GM21576 (cell line): ENCODE results near the gene BMPR1A.

Source experiments
- ATAC-seq: cut with Tn5 transposase; IDR thresholded peaks from one replicate; pipeline ENCODE4 v1.9.1; 2021; ENCODE audit warnings: mild to moderate bottlenecking, moderate library complexity; ENCODE audit not compliant: unreplicated experiment

The BMPR1A gene

DNA sequence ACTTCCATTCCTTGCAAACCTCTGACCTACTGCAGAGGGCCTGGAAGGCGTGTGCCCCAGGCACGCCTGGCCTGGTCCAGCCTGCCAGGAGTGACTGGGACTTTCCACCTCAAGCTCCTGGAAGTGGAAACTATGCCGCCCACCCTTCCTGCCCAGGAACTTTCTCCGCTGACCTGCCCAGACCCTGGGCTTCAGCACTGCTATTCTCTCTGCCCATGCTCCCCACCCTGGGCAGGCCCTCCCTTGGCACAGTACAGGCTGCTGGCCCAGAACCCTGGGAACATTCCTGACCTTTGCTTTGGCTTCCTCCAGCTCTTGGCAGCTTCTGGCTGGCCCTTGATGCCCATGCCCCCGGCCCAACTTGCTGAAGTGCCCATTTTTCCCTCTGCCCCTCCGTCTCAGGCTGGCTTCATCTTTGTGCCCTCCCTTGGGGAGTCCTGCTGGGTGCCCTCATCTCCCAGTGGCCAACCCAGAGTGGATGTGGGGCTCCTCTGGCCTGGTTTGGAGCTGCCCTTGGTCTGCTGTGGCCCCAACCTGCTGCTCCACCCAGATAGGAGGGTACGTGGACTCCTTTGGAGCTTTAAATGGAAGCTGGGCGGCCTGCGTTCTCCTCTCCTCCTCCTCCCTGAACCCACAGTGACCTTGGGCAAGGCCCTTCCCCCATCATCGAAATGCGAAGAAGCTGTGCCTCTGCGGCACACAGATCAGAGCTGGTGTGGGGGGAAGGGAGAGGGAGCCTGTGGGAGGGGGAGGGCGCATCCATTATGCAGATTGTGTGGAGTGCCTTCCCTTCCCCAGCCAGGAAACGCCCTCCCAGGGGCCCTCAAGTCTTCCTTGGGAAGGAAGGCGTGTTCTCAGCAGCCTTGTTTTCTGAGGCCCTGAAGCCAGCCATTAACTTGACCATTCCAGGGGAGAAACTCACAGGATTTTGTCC lies 197.6 kb downstream of the BMPR1A start:
- no peak for ATAC-seq

DNA sequence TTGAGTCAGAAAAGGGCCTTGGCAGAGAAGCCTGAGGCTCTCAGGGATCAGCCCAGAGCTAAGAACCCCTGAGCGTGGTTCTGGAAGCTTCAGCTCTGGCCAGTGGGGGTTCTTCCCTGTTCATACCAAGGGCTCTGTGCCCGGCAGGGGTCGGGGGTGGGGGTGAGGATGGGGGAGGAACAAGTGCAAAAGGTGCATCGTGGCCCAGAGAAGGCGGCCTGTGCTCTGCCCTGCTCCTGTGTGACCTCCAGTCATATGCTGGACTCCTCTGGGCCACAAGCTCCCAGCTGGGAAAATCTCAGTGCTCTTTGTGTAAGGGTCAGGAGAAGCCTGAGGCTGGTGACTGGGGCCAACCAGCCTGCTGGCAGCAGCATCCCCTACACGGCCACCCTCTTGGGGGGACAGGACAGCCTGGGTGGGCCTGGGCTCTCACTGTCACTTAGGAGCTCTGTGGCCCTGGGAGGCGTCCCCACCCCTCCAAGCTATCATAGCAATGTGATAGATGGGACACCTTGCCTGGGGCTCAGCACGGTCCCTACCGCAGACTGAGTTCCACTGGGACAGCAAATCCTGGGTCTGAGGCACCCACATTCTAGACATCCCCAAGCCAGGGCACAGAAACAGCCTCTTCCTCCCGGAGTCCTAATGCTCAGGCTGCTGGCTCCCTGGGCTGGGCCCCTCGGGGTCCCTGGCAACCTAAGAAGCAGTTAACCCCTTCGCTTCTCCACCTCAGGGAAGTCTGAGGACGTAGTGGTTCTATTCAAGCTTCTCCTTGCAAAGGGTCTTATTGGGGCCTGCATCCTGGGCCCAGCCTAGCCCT lies 198.5 kb downstream of the BMPR1A start:
- ATAC-seq = no peak

DNA sequence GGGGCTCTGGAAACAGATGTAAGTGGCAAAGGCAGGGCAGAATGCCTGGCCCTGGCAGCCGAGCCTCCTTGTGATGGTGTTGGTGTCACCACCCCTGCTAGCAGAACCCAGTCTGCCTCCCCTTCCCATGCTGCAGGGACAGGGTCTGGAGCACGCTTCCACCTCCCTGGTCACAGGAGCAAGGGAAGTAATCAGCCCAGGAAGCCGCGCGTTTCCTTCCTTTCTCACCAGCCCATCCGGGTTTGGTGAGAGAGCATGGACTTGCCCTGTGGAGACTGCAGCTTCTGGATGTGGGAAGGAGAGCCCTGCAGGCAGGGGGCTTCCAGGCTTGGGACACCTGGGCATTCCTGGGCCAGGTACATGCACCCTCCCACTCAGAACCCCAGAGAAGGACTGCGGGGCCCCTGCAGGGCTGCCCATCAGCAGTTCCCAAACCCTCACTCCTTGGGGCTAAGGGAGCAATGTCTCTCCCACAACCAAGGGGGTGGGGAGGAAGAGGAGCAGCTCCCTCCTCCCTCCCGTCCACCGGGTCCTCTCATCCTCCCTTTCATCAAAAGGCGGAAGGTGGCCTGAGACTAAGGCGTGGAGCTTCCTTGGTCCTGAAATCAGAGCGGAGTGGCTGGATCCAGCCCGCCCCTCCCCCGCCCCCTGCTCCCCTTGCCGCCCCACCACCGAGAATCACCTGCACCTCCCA lies 199.2 kb downstream of the BMPR1A start:
- no peak for ATAC-seq

DNA sequence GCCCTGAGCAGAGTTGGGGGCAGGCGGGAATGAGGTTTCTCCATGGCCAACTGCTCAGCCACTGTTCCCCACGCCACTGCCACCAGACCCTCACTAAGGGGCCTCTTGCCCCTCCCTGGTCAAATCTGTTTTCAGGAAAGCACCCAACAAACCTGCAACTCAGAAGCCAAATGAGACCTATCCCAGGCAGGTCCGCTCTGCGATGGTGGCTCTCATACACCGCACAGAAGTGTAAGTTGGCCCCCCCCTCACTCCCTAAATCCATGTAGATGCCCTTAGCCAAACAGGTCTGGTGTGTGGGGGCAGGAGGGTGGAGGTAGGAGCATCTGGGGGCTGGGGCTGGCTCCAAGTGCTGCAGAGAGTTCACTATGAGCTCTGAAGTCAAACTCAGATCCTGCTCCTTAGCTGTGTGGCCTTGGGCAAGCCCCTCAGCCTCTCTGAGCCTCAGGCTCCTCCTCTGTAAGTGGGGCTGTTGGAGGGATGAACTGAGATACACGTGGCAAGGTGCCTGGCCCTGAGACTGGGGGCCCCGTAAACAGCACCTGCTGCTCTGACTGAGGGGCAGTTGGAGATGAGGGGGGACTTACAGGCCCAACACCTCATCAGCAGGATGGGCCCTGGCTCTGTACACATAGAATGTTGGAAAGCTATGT lies 199.9 kb downstream of the BMPR1A start:
- no peak for ATAC-seq

DNA sequence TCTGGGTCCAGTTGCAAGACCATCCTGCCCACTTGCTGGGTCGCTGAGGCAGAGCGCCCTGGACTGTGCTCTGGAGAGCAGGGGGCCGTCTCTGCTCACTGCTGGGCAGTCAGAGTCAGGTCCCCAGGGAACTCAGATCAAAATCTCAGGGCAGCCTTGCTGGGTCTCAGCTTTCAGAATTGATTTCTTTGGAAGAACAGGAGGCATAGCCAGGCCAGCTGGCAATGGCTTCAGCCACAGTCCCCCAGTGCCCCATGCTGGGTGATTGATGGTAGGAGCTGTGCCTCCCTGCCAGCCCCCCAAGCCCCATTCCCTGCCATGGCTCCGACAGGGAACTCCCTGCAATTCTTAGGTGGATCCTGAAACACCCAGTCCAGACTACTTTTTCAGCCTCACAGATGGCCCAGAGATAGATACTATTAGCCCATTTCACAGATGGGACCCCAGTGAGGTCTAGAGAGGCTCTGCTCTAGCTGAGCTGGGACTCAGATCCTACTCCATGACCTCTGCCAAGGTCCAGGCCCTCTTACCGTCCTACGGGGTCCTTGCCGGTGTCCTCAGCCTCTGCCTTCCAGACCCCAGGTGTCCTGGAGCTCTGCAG lies 200.5 kb downstream of the BMPR1A start:
- ATAC-seq = no peak

DNA sequence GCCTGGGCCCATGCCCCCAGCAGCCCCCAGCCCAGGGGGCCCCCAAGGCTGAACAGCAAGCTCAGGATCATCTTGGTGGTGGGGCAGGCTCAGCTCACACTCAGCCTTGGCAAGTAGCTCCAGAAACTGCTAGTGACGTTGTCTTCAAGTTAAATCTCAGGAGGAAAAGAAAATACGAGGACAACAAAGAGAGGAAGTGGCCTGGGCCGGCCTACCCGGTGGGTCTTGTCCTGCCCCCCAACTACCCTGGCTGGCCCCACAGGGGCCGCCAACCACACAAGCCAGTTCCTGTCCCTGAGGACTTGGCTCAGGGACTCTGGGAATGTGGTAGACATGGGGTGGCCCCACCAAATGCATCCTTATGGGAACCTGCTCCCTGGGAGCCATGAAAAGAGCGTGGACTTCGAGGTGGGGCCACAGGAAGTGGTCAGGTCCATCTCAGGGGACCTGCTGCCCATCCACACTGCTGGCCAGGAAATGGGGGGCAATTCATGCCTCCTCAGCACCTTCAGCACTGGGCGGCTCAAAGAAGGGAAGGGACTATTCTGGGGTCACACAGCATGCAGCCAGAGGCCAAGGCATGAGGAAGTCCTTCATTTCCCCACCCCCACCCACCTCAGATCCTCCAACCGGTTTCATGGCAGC lies 201.2 kb downstream of the BMPR1A start, which contains the start of gene MMRN2:
Gene MMRN2 (minus strand): TSS at position 145 of the 645 bp plus-strand sequence. CDS start 74 bp downstream, at position 71.
- no peak for ATAC-seq

DNA sequence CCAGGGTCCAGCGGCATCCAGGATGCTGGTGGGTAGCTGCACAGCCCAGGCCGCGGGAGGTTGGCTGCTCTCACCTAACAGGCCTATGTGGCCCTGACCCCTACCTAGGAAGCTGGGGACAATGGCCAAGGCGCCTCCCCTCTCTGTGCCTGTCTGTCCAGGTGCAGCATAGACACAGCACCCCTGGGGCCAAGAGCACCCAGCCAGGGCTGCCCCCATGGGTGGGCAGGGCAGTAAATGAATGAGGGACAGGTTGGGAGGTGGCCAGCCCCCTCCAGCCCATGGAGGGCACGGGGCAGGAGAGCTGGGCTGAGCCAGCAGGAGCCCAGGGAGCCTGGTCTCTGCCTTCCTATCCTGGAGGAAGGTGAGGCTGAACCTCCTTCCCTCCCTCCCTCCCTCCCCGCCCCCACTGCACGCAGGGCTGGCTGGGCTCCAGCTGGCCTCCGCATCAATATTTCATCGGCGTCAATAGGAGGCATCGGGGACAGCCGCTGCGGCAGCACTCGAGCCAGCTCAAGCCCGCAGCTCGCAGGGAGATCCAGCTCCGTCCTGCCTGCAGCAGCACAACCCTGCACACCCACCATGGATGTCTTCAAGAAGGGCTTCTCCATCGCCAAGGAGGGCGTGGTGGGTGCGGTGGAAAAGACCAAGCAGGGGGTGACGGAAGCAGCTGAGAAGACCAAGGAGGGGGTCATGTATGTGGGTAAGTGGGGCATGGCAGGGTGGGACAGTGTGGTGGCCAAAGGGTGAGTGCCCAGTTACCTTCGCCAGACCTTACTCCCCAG lies 201.9 kb downstream of the BMPR1A start, which contains the start of gene SNCG:
Gene SNCG (plus strand): TSS at position 484 of the 785 bp plus-strand sequence. CDS start 99 bp downstream, at position 583.
- no peak for ATAC-seq

DNA sequence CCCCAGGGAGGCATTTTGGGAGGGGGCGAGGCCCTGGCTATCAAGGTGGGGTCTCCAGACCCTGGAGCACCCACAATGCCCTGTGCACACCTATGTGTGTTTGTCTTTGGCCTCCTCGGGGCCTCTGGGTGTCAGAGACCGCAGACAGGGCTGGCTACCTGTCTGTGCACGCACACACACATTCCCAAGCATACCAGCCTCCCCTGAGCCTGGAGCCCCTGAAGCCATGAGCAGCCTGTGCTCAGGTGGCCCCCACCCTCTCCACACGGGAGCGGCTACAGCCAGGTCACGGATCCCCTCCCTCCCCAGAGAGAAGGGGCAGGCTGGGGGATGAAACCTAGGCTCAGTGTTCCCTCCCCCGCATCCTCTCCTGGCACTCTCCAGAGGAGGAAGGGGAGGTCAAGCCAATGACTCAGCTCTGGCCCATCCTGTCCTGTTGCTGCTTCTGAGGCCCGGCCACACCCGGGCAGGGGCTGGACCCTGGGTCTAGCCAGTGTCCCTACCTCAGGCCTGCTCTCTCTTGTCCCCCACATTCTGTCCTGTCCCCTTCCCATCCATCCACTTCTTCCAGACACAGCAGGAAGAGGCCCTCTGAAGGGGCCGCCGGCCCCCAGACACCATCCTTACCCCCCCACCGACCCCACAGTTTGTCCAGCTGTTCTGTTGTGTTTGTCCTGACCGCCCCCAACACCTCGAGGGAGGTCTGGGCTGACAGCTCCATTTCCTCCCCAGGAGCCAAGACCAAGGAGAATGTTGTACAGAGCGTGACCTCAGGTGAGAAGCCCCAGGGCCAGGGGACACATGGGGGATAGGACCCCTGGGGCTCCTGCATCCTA lies 202.7 kb downstream of the BMPR1A start:
- no peak for ATAC-seq

DNA sequence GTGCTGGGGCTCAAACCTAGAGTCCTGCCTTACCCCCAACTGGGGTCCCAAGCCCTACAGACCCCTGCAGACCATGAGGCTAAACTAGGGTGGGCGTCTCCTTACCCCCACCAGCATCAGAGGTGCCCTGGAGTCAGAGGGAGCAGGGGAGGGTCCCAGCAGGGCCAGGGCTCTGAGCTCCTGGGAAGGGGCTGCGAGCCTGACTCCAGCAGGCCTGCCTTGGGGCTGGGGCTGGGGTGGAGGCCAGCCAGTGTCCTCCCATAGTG lies 203.3 kb downstream of the BMPR1A start:
- ATAC-seq = no peak

DNA sequence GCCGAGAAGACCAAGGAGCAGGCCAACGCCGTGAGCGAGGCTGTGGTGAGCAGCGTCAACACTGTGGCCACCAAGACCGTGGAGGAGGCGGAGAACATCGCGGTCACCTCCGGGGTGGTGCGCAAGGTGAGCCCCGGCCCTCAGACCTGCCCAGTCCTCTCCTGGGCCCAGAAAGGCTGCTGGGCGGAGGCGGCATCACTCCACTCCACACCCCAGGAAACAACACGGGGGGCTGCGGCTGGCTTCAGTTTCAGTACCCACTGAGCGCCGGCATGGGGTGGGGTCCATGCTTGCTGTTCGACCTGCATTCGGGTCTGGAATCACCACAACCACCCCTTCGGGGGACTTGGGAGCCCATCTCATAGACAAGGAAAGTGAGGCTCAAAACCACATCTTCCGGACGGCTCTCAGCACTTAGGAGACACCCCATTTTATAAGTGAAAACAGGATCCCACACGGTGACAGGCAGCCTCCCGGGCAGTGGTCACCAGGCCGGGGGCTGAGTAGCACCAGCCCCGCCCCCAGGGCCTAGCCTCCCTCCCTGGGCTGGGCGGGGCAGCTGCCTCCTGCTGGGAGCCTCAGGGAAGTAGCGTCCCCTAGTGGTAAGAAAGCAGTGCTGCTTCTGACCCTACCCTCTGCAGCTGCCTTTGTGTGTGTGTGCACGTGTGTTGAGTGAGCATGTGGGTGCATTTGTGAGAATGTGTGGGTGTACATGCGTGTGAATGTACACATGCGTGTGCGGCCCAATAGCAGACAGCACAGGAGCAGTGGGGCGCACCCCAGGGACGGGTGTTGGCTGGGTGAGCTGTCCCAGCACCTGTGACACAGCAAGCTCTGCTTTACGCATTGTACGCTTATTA lies 203.8 kb downstream of the BMPR1A start:
- ATAC-seq = peak; percentile 82

DNA sequence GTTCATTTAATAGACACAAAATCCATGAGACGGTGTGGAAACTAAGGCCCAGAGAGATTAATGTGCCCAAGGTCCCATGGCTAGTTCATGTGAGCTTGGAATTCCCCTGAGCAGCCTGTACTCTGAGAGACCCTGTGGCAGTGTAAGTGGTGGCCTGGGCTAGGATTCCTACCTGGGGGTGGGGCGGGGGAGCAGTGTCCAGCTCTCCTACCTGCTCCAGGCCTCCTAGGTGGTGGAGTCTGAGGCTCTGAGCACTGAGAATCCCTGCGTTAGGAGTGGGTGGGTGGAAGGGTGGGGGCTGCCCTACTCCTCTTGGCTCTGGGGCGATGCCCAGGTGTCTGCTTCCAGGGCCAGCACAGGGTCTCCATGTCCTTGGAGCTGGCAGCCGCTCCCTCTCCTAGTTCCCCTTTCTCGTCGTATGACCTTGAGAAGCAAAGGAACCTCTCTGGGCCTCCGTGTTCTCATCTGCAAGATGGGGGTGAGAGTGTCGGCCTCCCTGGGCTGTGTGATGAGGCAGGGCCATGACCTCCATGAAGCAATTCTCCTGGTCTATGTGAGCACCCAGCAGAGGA lies 204.5 kb downstream of the BMPR1A start:
- no peak for ATAC-seq

DNA sequence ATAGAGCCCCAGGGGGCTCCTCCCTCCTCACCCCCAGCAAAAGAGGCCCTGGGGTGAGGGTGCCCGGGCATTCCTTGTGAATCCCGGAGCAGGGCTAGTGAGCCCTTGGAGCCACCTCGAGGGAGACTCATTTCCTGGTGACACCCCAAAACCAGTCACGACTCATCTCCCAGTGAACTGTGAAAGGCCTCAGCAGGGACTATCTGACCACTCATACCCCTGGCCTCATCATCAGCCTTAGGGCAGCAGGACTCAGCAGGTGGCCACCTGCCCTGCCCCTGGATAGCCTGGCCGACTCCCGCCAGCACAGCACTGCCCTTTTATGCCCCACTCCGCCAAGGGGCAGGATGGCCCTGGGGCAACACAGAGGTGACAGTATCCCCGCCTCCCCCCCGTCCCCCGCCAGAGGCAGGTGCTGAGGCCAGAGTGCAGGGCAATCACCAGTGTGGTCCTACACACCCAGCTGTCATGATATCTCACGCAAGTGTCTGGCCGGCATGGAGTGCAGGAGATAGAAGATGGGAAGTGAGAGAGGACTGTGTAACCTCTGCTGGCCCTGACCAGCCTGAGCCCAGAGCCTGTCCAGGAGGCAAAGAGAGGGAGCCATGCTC lies 205.2 kb downstream of the BMPR1A start:
- ATAC-seq = no peak

DNA sequence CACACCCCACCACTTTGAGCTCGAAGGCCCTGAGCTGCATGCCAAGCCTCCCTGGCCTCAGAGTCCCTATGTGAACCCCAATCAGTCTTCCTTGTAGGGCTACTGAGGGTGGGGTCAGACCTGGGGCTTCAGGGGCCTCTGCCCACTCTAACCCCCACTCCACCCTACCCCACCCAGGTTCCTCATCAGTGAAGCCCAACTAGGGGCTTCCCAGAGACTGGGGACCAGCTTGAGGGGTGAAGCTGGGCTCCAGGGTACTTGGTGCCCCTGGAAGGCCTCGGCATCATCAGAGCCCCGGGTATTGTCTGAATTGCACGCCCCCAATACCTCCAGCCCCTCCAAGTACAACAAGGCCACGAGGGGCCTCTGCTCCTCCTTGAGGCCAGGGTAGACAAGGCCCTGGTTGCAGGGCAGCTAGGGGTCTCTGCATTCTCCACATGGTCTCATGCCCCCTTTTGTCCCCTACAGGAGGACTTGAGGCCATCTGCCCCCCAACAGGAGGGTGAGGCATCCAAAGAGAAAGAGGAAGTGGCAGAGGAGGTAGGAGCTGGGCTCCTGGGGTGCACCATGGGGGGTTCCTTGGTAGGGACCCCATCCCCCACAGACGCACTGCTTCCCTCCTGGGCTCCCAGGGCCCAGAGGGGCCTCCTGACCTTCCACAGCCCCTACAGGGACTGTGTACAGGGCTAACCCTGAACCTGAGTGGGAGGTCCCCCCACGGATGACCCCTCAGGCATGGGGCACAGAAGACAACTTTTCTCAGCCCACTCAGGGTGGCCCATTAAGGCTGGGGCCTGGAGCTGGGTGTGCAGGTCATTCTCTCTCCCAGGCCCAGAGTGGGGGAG lies 205.9 kb downstream of the BMPR1A start:
- ATAC-seq = no peak

DNA sequence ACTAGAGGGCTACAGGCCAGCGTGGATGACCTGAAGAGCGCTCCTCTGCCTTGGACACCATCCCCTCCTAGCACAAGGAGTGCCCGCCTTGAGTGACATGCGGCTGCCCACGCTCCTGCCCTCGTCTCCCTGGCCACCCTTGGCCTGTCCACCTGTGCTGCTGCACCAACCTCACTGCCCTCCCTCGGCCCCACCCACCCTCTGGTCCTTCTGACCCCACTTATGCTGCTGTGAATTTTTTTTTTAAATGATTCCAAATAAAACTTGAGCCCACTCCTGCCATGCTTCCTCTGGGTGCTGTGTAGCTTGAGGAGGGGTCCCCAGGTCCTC lies 206.5 kb downstream of the BMPR1A start:
- ATAC-seq = no peak

DNA sequence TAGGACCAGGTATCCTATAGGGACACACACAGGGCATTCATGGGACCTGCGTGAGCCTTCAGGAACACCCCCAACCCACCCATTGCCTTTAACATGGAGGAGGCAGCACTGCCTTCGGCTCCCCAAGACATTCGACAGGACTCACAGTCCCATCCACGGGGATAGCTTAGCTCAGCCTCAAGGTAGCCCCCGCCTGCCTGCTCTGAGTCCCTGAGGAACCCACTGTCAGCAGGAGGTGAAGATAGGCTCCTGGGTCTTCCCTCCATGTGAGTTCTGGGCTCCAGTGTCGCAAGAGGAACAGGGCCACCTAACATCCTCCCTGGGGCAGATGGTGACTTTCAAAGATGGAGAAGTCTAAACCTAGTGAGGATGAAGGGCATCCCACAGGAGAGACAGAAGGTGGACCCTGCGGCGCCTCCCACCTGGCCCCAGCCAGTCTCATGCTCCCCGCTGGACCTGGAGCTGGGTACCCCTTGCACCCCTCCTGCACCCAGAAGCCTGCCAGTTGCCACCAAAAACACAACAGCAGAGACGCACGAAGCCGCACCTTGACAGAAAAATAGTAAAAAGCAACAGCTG lies 207.0 kb downstream of the BMPR1A start:
- no peak for ATAC-seq
